Epithelial cell of prostate (primary cell): Measurements from ENCODE around the gene MAGEA10.
"Not testable (repeated sequence)": the region's sequence is repeated elsewhere in the genome, so short reads cannot be mapped to it uniquely, and the experiment has no call there.

Experiments used
- DNase-seq: peaks from one replicate; pipeline ENCODE4 v3.0.0-alpha.2; 2011; ENCODE audit warnings: low read depth, low spot score
- H3K27ac ChIP-seq: fragments of 450-650 bp; 2 replicates; pipeline ENCODE4 v1.5.1; 2017; ENCODE audit warnings: mild to moderate bottlenecking

The MAGEA10 gene

DNA sequence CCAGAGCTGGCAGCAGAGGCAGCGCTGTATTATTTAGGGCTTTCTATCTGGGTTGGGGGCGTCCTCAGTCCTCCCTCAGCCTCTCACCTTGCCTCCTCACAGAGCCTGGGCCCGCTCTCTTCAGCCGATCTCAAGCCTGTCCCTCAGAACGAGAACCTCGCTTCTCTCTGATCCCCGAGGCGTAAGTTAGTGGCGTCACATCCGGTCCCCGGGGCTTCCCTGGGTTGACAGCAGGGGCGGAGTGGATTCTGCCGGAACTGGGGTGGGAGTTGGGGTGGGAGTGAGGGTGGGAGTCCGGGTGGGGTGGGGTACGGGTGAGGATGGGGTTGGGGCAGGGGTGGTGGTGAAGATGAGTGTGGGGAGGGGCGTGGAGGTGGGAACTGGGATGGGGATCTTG is at the start of gene MAGEA10:
MAGEA10 (minus strand) TSS at position 190 of the 397 bp plus-strand sequence. CDS start 2,957 bp downstream, outside the sequence.
- DNase-seq, result no peak
- H3K27ac ChIP-seq, result no peak within 1 kb of the TSS

DNA sequence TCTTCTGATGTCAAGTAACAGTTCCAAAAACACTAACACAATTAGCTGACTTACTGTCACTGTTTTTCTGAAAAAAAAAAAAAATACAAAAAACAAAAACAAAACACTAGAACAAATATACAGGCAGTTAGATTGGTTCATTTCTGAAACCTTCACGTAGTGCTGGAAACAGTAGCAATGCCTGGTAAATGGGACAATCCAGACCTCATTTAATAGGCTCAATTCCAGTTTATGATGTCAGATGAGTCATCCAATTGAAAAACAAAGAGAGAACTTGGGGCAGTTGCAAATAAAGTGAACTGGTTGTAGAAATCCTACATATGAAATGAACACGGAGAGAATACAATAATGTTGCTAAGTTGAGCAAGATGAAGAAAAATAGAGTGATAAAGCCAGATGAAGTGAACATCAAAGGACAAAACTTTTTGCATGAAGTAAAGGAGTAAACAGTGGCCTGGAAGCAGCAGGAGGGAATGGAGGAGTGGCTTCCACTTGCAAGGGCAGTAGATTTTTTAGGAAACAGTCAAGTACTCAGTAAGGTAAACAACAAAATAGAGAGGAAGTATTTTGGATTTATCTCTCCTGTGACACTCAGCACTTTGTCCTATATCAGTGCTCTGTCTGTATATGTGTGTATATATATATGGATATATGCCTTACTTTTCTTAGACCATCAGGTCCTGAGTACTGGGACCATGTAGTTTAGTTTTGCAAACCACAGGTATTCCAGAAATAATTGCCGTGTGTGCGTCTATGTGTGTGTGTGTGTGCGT is 39.3 kb upstream of the MAGEA10 start:
- DNase-seq, result no peak
- no peak overlapping the region for H3K27ac ChIP-seq

GRCh38 chrX:152177052-152177451 is 38.7 kb upstream of the MAGEA10 start:
- no peak for DNase-seq
- no peak overlapping the region for H3K27ac ChIP-seq

GRCh38 chrX:152175892-152176291 is 37.5 kb upstream of the MAGEA10 start:
- not testable (repeated sequence) for DNase-seq, H3K27ac ChIP-seq

DNA sequence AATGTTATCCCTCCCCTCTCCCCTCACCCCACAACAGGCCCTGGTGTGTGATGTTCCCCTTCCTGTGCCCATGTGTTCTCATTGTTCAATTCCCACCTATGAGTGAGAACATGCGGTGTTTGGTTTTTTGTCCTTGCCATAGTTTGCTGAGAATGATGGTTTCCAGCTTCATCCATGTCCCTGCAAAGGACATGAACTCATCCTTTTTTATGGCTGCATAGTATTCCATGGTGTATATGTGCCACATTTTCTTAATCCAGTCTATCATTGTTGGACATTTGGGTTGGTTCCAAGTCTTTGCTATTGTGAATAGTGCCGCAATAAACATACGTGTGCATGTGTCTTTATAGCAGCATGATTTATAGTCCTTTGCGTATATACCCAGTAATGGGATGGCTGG is 35.5 kb upstream of the MAGEA10 start:
- not testable (repeated sequence) for H3K27ac ChIP-seq, DNase-seq

- DNase-seq, result no peak
- no peak overlapping the region for H3K27ac ChIP-seq
These were observed 32.2 kb upstream of the MAGEA10 start for GRCh38 chrX:152170621-152171020.

DNA sequence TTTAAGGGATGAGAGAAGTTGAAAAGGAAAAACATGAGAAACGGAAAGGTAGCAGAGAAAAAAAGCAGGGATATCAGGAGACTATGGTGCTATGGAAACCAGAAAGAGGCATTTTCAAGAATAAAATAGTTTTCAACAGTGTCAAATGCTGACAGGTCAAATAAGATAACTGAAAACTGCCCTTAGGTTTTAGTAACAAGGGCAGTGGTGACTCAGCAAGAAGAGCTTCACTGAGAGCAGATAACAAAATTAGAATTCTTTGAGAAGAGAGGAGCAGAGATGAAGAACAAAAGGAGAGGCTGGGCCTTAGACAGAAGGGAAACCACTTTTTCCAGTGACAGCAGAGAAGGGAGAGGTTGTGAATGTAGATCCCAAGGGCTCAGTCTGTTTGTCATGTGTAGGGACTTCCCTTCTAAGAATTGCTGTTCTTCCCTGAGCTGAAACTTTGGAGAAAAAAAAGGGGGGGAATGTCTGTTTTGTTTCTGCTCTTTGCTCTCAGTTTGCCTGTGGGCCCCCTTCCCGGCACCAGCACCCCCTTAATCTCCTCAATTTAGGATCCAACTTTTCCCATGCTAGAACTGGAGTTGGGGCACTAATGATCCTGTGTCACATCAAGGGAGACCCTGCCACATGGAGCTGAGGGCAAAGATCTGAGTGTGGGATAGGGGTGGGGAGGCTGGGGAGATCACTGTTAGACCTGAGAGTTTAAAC is 26.8 kb upstream of the MAGEA10 start:
- DNase-seq, result no peak
- H3K27ac ChIP-seq, result no peak overlapping the region

GRCh38 chrX:152157042-152157441 is 18.7 kb upstream of the MAGEA10 start:
- no peak for DNase-seq
- H3K27ac ChIP-seq, result no peak overlapping the region

DNA sequence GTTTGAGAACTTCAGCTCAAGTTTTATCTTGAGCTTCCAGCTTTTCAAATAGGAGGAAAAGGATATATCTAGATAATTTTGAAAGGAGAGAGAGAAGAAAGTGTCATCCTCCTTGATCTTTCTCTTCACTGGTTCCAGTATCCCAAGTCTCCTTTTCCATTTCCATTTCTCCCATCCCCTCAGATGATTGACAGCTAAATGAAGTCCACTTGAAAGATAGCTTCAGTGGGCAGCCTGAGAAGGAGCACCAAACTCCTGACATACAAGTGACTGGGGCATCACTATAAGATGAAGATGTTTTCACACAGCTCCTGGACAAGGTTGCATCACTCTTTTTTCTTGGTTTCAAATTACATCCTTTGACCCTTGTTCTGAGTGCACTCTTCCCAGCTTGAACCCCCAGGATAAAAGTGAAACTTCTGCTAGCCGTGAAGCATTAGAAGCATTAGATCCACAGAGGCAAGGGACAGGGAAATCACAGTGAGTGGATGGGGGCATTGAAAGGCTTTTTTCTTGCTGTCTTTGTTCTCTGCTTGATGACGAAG is 17.5 kb upstream of the MAGEA10 start:
- DNase-seq, result no peak
- no peak overlapping the region for H3K27ac ChIP-seq

DNA sequence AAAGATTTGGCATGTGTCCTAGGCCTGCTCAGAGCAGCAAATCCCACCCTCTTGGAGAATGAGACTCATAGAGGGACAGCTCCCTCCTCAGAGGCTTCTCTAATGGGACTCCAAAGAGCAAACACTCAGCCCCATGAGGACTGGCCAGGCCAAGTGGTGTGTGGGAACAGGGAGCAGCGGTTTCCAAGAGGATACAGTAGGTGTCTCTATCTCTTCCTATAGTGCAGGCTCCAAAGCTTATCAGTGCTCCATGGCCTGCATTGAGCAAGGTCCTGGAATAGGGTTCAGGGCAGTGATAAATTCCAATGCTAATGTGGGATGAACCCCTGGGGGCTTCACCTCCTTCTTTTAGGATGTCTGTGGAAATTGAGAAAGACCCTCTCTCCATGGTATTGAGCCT is 15.7 kb upstream of the MAGEA10 start:
- H3K27ac ChIP-seq, result no peak overlapping the region
- DNase-seq, result no peak

DNA sequence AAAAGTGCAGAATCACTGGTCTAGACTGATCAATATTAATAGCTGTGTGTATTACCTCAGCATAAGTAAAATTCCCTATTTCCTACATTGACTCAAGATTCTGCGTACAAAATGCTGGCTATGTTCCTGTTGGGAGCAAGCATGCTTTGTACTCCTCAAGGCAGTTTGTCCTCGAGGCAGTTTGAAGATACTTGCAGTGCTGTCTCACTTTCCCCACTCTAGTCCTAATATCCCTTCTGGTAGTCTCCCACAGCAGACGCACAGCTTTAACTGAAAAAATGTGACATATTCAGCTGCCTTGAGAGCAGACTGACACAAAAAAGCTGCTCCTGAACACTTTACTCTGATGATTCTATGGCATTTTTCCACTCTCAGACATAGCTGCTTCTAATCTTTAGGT is 12.9 kb upstream of the MAGEA10 start:
- no peak overlapping the region for H3K27ac ChIP-seq
- no peak for DNase-seq

GRCh38 chrX:152149648-152150047 is 11.3 kb upstream of the MAGEA10 start:
- no peak overlapping the region for H3K27ac ChIP-seq
- no peak for DNase-seq

- DNase-seq, result no peak
- no peak overlapping the region for H3K27ac ChIP-seq
These were observed 1.2 kb upstream of the MAGEA10 start for GRCh38 chrX:152139589-152139988.

DNA sequence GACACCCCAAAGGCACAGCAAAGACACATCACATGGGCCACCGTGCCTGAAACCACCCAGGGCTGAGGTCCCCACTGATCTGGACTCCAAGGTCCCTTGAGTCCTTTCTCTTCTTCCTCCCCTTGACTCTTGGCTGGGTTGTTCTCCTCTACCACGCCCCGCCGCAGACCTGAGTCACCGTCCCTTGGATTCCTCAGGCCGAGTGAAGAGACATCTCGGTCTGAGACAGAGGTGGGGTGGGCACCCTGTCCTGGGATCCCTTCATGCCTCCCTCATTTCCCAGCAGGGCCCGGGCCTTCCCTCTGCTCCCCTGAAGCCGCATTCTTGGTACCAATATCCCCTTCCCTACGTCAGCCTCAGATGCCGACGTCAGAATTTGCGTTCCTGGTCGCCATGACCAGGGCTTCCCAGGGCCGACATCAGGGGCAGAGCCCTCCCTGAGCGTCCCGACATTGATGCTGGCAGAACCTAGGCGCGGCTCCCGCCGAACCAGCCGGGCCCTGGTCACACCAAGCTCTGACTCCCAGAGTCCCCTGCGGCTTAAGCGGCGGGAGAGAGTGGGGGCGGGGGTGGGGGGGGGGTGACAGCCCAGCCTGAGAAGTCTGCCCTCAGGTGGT is 498 bp downstream of the MAGEA10 start:
- no peak overlapping the region for H3K27ac ChIP-seq
- no peak for DNase-seq

DNA sequence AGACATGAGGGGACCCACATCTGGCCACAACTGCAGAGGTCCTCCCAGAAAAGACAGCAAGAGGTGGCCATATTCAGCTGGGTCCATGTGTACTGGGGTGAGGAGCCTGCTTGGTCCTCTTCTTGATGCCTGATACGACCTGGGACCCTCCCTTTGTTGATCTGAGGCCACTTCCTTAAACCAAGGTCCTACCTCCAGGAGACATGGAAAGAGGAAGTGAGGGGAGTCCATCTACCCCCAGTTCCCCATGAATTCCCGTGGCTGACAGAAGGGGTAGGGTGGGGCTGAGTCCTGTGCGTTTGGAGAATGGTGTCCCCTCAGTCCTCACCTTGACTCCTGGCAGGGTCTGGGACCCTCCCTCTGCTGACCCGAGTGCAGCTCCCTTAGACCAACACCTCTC is 2.1 kb downstream of the MAGEA10 start:
- no peak for DNase-seq
- no peak overlapping the region for H3K27ac ChIP-seq

- H3K27ac ChIP-seq, result no peak overlapping the region
- no peak for DNase-seq
These were observed 6.9 kb downstream of the MAGEA10 start for GRCh38 chrX:152131525-152131924.

GRCh38 chrX:152129069-152129844 is 9.1 kb downstream of the MAGEA10 start:
- not testable (repeated sequence) for DNase-seq, H3K27ac ChIP-seq

- no peak for DNase-seq
- no peak overlapping the region for H3K27ac ChIP-seq
These were observed 21.1 kb downstream of the MAGEA10 start for GRCh38 chrX:152117305-152117704.

DNA sequence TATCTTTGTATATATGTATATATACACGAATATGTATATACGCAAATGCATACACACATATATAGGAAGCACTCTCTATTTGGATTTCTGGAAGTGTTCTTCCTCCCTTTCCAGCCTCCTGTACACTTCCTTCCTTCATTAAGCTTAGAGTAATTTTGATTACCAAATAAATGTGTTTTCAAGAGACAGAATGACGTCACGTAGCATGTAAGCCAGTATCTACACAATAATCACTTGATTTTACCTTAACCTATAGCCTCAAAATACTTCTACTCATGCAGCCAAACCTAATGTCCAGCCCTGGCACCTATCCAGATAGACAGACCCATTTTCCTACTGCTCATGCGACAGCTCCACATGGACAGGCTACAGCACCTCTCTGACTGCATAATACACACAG is 29.9 kb downstream of the MAGEA10 start:
- DNase-seq, result no peak
- H3K27ac ChIP-seq, result no peak overlapping the region

DNA sequence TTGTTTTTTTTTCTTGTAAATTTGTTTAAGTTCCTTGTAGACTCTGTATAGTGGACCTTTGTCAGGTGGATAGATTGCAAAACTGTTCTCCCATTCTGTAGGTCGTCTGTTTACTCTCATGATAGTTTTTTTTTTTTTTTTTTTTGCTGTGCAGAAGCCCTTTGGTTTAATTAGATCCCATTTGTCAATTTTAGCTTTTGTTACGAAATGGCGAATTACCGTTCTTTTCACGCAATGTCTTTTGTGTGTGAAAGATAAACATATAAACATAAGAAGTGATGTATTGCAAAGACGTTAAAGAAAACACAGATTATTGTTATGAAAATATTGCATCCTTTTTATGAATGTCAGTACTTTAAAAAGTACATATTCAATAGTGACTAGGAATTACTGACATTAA is 34.5 kb downstream of the MAGEA10 start:
- no peak overlapping the region for H3K27ac ChIP-seq
- no peak for DNase-seq
